ENCODE measurements around the gene PAFAH2. TPM values are rescaled to one million over a fixed set of nuclear protein-coding genes. Genes with fewer than 3 reads are reported as not detected.

PAFAH2 gene
- polyA plus RNA-seq (2013, experiment 1 of 2; ENCODE audit: insufficient read length) = 11.4 TPM
- 6.8 TPM for polyA plus RNA-seq (2013, experiment 2 of 2; ENCODE audit: insufficient read length)

- peak; percentile 99 for DNase-seq
Observed at GRCh38 chr1:25997828-25998761, at the start of gene PAFAH2. PAFAH2 (minus strand) TSS chr1:25998063; CDS start chr1:25990816, 7,247 bp downstream.

GRCh38 chr1:26047278-26047874 lies 49.5 kb upstream of the PAFAH2 start:
- DNase-seq = no peak

- no peak for DNase-seq
Observed at GRCh38 chr1:26046246-26047095, 48.6 kb upstream of the PAFAH2 start.

- DNase-seq = no peak
Observed at GRCh38 chr1:26045722-26046245, 47.9 kb upstream of the PAFAH2 start, which contains the start of gene SLC30A2. SLC30A2 (minus strand) TSS chr1:26046118; CDS start chr1:26045896, 222 bp downstream.

GRCh38 chr1:26044971-26045721 lies 47.3 kb upstream of the PAFAH2 start:
- no peak for DNase-seq

- DNase-seq = no peak
Observed at GRCh38 chr1:26044414-26044813, 46.6 kb upstream of the PAFAH2 start.

- DNase-seq = no peak
Observed at GRCh38 chr1:26043765-26044164, 45.9 kb upstream of the PAFAH2 start.

GRCh38 chr1:26041978-26042377 lies 44.1 kb upstream of the PAFAH2 start:
- no peak for DNase-seq

GRCh38 chr1:26041401-26041800 lies 43.5 kb upstream of the PAFAH2 start:
- no peak for DNase-seq

- no peak for DNase-seq
Observed at GRCh38 chr1:26038904-26039303, 41.0 kb upstream of the PAFAH2 start.

GRCh38 chr1:26038477-26038876 lies 40.6 kb upstream of the PAFAH2 start:
- DNase-seq = no peak

- no peak for DNase-seq
Observed at GRCh38 chr1:26037904-26038303, 40.0 kb upstream of the PAFAH2 start.

- DNase-seq = no peak
Observed at GRCh38 chr1:26036756-26037281, 39.0 kb upstream of the PAFAH2 start.

- peak; percentile 68 for DNase-seq
Observed at GRCh38 chr1:26035959-26036755, 38.3 kb upstream of the PAFAH2 start.

GRCh38 chr1:26035203-26035958 lies 37.5 kb upstream of the PAFAH2 start:
- peak; percentile 90 for DNase-seq

GRCh38 chr1:26034504-26035202 lies 36.8 kb upstream of the PAFAH2 start:
- no peak for DNase-seq

- no peak for DNase-seq
Observed at GRCh38 chr1:26032656-26033357, 34.9 kb upstream of the PAFAH2 start.

- peak; percentile 64 for DNase-seq
Observed at GRCh38 chr1:26031611-26032220, 33.9 kb upstream of the PAFAH2 start.

Measured in fibroblast of skin of back (primary cell).